Kidney epithelial cell (primary cell): ENCODE results near the gene STK10. TPM values are rescaled to one million over a fixed set of nuclear protein-coding genes. Genes with fewer than 3 reads are reported as not detected.
"Not testable (repeated sequence)": the region's sequence is repeated elsewhere in the genome, so short reads cannot be mapped to it uniquely, and the experiment has no call there.

ENCODE experiments used
- DNase-seq: peaks from one replicate; pipeline ENCODE4 v3.0.0-alpha.2; 2010; ENCODE audit warnings: low read depth
- H3K27me3 ChIP-seq: 2 replicates; pipeline ENCODE4 v1.6.0; 2011; ENCODE audit warnings: low read length; ENCODE audit not compliant: control insufficient read depth, insufficient read depth
- H3K36me3 ChIP-seq: 2 replicates; pipeline ENCODE4 v1.5.1; 2011; ENCODE audit warnings: low read length; ENCODE audit not compliant: control insufficient read depth, insufficient read depth
- H3K4me3 ChIP-seq: 2 replicates; pipeline ENCODE4 v1.5.1; 2011; ENCODE audit warnings: low read depth, mild to moderate bottlenecking, control low read depth, low read length
- total RNA-seq: library from RNA; depleted of rRNA; stranded (reverse); fragments of >200 nt; gene quantifications from 2 replicates; pipeline ENCODE4 v1.2.3, GENCODE V29; 2015
- TF ChIP-seq, protein P1 (sequence below): IDR thresholded peaks from 2 replicates; pipeline ENCODE4 v1.5.1; 2011; ENCODE audit warnings: mild to moderate bottlenecking, moderate library complexity, low read length, control low read depth, inconsistent platforms; ENCODE audit not compliant: insufficient read depth, poor library complexity, severe bottlenecking

STK10 gene
- total RNA-seq, 1 donor from 2014 or later: 24.7 TPM

DNA sequence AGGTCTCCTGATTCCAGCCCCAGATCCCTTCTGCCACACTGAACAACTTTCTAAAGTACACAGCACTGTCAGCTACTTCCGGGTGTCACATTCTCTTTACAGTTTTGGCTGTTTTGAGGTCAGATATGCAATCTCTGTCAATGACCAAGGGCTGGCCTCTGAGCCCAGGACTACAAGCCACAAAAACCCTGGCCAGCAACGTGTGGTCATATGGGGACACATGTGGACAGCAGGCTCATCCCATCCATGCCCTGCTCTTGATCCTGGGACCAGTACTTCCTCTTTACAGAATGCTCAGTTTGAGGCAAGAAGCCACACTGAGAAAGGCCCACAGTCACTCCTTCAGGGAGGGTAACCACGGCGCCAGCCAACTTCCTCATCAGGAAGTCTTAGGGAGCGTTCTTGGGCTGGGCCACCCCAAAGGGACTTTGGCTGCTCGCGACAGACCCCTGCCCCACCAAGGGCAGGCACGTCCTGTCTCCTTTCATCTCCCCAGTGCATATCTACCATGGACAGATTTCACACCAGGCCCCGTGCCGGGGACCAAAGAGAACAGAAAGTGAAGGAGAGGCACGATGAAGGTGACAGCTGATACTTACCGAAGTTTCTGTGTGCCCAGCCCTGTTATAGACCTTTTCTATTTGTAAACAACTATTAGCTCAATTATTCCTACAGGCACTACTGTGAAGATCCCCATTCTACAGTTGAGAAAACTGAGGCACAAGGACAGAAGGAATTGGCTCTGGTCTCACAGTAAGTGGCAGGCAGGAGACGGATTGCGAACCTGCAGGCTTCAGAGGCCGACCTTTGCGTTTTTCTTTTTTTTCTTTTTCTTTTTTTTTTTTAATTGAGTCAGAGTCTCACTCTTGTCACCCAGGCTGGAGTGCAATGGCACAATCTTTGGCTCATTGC lies 37.3 kb downstream of the STK10 start:
- no peak for DNase-seq
- TF ChIP-seq, protein P1, sequence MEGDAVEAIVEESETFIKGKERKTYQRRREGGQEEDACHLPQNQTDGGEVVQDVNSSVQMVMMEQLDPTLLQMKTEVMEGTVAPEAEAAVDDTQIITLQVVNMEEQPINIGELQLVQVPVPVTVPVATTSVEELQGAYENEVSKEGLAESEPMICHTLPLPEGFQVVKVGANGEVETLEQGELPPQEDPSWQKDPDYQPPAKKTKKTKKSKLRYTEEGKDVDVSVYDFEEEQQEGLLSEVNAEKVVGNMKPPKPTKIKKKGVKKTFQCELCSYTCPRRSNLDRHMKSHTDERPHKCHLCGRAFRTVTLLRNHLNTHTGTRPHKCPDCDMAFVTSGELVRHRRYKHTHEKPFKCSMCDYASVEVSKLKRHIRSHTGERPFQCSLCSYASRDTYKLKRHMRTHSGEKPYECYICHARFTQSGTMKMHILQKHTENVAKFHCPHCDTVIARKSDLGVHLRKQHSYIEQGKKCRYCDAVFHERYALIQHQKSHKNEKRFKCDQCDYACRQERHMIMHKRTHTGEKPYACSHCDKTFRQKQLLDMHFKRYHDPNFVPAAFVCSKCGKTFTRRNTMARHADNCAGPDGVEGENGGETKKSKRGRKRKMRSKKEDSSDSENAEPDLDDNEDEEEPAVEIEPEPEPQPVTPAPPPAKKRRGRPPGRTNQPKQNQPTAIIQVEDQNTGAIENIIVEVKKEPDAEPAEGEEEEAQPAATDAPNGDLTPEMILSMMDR: no peak
- no peaks in the 10 kb centered on the region for H3K36me3 ChIP-seq
- no peak overlapping the region for H3K4me3 ChIP-seq
- H3K27me3 ChIP-seq: no peaks in the 10 kb centered on the region

DNA sequence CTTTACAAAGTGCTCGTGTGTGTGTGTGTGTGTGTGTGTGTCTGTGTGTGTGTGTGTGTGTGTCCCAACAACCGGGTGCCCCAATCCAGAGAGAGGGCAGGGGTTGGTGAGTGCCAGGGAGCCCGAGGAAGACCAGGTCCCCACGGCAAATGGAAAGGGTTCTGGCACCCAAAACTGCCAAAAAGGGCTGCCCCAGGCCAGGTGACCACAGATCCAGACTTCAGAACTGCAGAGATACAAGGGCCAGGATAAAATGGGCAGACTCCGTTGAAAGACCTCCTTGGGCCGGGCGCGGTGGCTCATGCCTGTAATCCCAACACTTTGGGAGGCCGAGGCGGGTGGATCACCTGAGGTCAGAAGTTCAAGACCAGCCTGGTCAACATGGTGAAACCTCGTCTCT lies 38.5 kb downstream of the STK10 start:
- not testable (repeated sequence) for H3K27me3 ChIP-seq, H3K36me3 ChIP-seq, DNase-seq, H3K4me3 ChIP-seq

DNA sequence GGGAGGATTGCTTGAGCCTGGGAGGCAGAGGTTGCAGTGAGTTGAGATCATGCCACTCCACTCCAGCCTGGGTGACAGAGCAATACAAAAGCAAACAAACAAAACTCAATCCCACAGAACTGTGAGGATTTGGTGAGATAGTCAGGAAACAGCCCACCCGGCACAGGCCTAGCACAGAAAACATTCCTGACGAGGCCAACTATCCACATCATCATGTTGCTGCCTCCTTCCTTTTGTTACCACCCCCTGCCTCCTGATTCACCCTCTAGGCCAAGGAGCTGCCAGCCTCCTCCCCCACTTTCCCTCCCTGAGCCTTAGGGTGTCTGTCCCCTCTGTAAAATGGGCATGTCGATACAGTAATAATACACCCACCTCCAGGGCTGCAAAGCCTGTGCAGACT lies 39.0 kb downstream of the STK10 start:
- Histone ChIP-seq H3K4me3 (no peak overlapping the region), H3K27me3 (no peaks in the 10 kb centered on the region), H3K36me3 (no peaks in the 10 kb centered on the region)
- TF ChIP-seq, protein P1: no peak
- DNase-seq: no peak

DNA sequence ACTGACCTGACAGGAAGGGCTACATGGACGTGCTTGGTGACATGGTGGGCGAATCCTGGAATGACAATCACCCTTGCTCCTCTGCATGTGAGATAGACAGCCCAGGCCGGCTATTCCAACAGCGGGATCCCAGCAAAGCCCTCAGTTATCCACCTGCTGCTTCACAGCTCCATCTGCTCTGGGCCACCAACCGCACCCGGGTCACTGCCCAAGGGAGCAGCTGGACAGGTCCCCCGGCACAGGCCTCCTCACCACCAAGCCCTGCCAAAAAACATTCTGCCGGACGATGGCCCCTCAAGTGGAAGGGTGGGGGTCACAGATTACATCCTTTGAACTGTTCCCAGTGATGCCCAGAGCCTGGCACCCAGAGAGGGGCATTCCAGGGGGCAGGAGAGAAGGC lies 39.6 kb downstream of the STK10 start:
- DNase-seq: no peak
- TF ChIP-seq, protein P1: no peak
- Histone ChIP-seq H3K4me3 (no peak overlapping the region), H3K27me3 (no peaks in the 10 kb centered on the region), H3K36me3 (no peaks in the 10 kb centered on the region)

DNA sequence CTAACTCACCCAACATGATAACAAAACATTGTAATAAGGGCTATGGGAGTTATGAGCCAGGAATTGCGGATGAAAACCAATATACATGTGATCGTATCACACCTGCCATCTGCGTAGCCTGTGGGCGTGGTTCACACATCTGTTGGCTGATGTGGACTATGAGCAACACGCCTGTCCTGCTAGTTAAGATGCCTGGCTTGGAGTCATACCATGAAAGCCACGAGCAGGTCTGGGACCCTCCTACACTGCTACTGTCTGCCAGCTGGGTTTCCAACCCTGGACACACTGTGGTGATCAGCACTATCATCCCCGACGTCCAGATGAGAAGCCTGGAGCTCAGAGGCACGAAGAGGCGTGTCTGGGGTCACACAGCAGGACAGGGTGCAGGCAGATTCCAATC lies 40.2 kb downstream of the STK10 start:
- H3K27me3 ChIP-seq: no peaks in the 10 kb centered on the region
- no peak for DNase-seq
- no peak overlapping the region for H3K4me3 ChIP-seq
- TF ChIP-seq, protein P1: no peak
- H3K36me3 ChIP-seq: no peaks in the 10 kb centered on the region

DNA sequence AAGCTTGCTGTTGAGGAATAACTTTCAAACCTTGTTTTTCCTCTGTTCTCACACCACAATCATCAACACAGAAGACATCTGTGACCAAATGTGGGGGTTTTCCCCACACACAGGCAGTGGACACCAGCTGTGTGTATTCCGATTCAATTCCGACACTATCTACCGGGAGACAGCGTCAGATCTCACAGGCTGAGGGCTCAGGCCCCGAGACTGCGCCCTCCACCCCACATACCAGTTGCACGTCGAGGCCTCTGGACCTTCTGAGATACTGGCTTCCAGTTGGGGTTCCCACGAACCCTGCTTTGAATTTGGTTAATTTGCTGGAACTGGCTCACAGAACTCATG lies 41.3 kb downstream of the STK10 start:
- DNase-seq: no peak
- Histone ChIP-seq H3K27me3 (no peaks in the 10 kb centered on the region), H3K36me3 (no peaks in the 10 kb centered on the region), H3K4me3 (no peak overlapping the region)
- TF ChIP-seq, protein P1: no peak
